GM18867 (cell line): Measurements from ENCODE around the gene MFNG.

Source experiments
- ATAC-seq: cut with Tn5 transposase; IDR thresholded peaks from one replicate; pipeline ENCODE4 v1.9.1; 2021; ENCODE audit warnings: mild to moderate bottlenecking, moderate library complexity; ENCODE audit not compliant: unreplicated experiment

MFNG gene

GRCh38 chr22:37514526-37515051 is 28.4 kb upstream of the MFNG start:
- no peak for ATAC-seq

DNA sequence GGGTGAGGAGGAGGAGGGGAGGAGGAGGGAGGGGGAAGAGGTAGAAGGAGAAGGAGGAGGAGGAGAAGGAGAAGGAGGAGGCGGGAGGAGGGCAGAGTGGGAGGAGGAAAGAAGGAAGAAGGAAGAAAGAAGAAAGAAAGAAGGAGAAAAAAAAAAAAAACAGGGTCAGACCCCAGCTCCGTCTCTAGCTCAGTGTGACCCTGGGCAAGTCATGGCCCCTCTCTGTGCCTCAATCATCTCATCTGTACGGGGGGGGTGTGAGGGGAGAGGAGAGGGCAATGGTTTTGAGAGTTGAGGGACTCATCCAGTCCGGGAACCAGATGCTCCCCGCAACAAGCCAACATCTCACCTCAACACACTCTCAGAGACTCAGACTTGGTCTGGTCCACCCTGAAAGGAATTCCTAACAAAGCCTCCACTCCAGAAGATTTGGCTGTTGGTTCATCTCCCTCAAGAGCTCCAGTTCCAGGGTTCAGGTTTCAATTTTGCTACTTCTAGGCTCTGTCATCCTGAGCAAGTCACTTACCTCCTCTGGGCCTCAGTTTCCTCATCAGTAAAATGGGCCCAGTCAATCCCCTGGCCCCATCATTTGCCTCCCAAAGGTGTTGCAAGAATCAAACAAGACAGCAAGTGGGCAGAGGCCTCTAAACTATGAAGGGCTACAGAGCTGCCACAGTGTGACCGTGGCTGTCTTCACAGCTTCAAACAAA is 25.4 kb upstream of the MFNG start:
- ATAC-seq, result no peak

DNA sequence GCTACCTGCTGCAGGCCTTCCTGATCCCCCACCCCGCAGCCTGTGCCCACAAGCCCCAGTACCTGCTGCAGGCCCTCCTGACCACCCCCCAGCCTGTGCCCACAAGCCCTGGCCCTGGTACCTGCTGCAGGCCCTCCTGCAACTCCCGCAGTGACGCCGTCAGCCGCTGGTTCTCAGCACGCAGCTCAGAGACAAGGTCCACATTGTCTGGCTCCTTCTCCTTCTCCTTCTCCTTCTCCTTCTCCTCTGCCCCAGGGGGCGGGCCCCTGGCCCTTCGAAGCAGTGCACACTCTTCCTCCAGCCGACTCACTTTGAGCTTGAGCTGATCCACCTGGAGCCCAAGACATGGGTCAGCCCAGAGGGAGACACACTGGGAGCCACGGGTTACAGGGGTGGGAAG is 23.9 kb upstream of the MFNG start:
- ATAC-seq, result no peak

GRCh38 chr22:37509059-37509860 is 23.1 kb upstream of the MFNG start:
- ATAC-seq, result no peak

DNA sequence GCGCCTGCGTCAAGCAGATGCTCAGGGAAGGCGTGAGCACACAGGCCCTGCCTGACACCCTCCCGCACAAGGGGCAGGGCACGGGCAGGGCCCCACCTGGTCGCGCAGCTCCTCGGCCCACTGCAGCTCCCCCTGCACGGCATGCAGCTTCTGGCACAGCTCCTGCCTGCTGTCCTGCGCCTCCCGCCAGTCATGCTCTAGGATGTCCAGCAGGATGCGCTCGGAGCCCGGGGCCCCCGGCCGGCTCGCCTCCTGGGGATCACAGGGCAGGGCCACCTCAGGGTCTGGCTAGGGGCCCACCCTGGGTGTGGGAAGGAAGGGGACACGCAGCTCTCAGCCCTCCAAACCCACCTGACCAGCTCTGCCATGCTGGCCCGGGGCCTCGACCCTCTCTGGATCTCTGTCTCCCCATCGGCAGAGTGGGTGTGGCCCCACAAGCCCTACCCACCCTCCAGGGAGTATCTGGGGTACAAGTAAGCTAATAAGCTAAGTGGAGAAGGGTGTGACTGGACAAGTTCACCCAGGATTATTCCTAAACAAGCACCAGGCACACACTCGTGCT is 22.3 kb upstream of the MFNG start:
- ATAC-seq, result no peak

DNA sequence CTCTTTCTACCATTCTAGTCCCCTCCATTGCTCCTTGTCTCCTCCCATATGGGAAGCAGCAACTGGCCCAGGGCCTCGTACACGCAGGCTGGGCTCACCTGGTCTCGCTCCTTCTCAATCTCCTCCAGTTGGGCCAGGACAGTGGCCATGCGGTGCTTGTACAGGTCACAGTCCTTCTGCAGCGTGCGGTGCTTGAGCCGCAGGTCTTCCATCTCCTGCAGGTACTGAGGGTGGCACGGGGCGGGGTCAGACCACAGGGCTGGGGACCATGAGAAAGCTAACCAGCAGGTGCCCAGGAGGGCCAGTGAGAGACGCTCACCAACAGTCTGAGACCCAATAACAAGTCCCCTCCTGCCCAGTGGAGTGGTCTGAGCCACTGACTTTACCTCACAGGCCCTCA is 21.5 kb upstream of the MFNG start:
- ATAC-seq, result no peak

DNA sequence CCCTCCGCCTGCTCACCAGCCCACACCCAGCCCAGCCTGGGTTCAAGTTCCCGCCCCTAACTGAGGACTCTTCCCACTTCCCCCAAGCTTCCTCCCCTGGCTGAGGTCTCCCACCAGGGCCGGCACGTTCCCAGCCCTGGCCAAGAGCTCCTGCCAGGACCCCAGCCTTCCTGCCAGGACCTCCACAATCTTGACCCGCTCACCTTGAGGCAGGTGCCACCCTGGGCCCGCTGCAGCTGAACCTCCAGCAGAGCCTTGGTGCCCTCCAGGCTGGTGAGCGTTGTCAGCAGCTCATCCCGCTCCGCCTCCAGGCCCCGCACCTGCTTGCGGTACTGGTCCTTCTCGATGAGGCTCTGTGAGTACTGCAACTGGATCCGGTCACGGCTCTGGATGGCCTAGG is 19.8 kb upstream of the MFNG start:
- ATAC-seq, result no peak

DNA sequence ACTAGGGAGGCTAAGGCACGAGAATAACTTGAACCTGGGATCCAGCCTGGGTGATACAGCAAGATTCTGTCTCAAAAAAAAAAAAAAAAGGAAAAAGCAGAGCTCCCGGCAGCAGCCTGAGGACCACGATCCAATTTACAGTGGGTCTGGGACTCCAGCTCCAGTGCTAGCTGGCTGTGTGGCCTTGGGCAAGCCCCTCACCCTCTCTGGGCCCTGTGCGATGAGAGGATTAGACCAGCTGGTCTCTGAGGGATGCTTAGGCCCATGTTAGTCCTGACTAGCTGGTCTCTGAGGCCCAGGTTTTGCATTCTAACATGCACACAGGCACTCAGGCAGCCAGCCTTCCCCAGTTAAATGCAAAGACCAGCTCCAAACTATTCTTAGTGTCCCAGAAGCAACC is 19.4 kb upstream of the MFNG start:
- ATAC-seq, result no peak

DNA sequence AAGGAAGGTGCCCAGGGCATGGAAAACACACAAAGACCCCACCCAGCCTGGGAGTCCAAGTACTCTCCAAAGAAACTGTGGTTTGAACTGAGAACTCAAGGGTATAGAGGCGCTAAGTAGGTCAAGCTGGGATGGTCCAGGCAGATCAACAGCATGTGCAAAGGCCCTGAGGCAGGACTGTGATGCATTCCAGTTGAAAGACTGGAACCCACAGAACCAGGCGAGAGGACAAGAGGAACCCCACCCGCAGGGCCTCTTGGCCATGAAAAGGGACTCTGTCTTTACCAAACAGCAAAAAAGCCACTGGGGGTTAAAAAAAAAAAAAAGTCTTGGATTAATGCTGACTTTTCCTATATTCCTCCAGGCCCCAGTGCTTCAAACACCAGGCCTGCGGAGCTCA is 18.8 kb upstream of the MFNG start:
- ATAC-seq, result no peak

DNA sequence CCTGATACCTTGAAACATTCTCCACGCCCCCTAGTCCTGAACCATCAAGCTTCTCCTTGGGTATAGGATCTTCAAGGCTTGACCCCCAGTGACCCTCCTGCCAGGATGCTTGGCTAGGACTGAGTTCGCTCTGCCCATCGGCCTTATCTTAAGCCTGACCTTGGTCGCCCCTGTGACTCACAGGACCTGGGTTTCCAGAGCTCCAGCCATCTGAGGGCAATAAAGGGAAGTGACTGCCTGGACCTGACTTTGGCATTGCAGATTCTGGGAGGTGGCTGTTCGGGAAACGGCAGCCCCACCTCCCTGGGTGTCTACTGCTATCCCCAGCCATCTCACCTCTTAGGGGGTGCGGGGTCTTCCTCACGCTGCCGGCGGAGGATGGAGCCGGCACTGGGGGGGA is 17.7 kb upstream of the MFNG start:
- ATAC-seq, result no peak

GRCh38 chr22:37503183-37503683 is 17.0 kb upstream of the MFNG start:
- ATAC-seq, result no peak

- ATAC-seq, result no peak
Observed at GRCh38 chr22:37502342-37503182, 16.4 kb upstream of the MFNG start.

- no peak for ATAC-seq
Observed at GRCh38 chr22:37501610-37502341, 15.6 kb upstream of the MFNG start.

GRCh38 chr22:37500745-37501609 is 14.8 kb upstream of the MFNG start:
- ATAC-seq, result no peak

- ATAC-seq, result no peak
Observed at GRCh38 chr22:37499789-37500540, 13.8 kb upstream of the MFNG start.

DNA sequence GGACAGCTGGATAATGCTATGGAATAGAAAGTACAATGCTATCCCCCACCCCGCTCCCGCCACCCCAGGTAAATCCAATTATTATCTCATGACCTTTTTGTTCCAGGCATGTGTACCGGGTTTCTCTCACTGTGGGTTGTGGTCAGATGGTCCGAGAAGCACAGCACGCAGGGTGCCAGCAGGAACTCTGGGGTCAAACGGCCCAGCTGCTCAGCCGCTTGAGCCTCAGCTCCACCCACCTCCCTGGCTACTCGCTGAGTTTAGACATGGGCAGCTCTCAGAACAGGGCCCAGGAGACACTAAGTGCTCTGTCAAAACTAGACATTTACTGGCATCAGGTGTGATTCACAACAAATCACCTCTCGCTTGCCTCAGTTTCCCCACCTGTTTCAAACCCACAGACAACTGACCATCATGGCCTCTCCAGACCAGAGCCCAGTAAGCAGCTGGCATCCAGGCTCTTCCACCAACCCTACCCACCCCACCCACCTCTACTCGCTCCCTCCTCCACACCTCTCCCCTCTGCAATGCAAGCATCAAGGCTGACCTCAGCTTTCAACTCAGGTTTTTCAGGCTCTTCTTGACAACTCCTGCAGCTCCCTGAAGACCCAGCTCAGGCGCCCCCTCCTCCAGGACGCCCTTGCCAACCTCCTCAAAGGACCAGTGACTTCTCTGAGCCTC is 13.0 kb upstream of the MFNG start:
- no peak for ATAC-seq

DNA sequence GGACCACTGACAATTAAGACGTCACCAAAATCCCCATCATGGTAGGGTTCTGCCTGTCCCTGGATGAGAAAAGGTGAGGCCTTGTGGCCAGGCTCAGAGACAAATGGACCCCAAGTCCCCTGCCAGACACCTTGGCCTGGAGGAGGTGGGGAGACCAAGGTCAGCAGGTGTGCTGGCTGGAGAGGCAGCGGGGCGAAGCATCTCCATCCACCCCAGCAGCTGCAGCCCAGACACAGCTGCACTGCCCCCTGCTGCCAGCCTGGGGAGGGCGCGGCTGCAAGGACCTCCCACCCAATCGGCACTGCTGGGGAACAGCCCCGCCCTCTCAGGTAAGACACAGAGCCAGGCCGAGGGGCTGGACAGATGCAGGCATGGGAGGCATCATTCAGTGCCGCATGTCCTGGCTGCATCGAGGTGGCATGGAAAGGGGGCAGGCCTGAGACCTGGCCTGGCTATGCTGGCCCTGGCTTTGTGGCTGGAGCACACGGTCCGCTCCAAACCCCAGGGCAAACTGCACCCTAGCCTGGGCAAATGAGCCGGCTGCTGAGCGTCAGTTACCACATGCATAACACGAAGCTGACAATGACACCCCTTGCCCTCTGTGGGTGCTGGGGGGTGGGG is 12.2 kb upstream of the MFNG start:
- no peak for ATAC-seq
